A673 (cell line): ENCODE data around the gene ANKRD13B. TPM values are rescaled to one million over a fixed set of nuclear protein-coding genes. Genes with fewer than 3 reads are reported as not detected.
A peak's percentile ranks its signal among the peaks of the same experiment; 100 is the strongest.

Experiments used
- BruUV-seq: library from RNA; stranded (reverse); fragments of 400-500 nt; replicated peaks from 2 replicates; lab custom pipeline; 2021; lab: Mats Ljungman, UMichigan
- CTCF ChIA-PET: fragments of 300-600 bp; sonication (Branson Sonifier 250); formaldehyde crosslinking; loops from one replicate; lab custom pipeline; 2022; ENCODE audit warnings: antibody characterized with exemption; lab: Charles Lee
- POLR2A ChIA-PET: fragments of 300-600 bp; sonication (Branson Sonifier 250); formaldehyde crosslinking; loops from one replicate; lab custom pipeline; 2022; ENCODE audit warnings: antibody characterized with exemption; ENCODE audit not compliant: low non-redundant PET; lab: Charles Lee
- DNase-seq: peaks from one replicate; pipeline ENCODE4 v3.0.0-alpha.2; 2015; ENCODE audit warnings: low spot score
- H3K27ac ChIP-seq: fragments of 200-600 bp; sonication (generic); 2 replicates; pipeline ENCODE4 v1.5.1; 2016; ENCODE audit warnings: mixed run types, low read depth, mild to moderate bottlenecking, mixed read lengths, antibody characterized with exemption, low read length; ENCODE audit not compliant: poor library complexity, severe bottlenecking
- H3K27me3 ChIP-seq: fragments of 200-600 bp; sonication (generic); replicated peaks from 2 replicates; pipeline ENCODE4 v1.6.1; 2017; ENCODE audit warnings: mixed run types, low read depth, mild to moderate bottlenecking, mixed read lengths, antibody characterized with exemption, low read length; ENCODE audit not compliant: insufficient read depth, poor library complexity
- H3K36me3 ChIP-seq: fragments of 200-600 bp; sonication (generic); 2 replicates; pipeline ENCODE4 v1.6.1; 2016; ENCODE audit warnings: mixed run types, mild to moderate bottlenecking, mixed read lengths, antibody characterized with exemption, low read length; ENCODE audit not compliant: insufficient read depth, poor library complexity, severe bottlenecking
- H3K4me1 ChIP-seq: fragments of 200-600 bp; sonication (generic); 2 replicates; pipeline ENCODE4 v1.6.1; 2017; ENCODE audit warnings: mixed run types, mild to moderate bottlenecking, mixed read lengths, antibody characterized with exemption, low read length; ENCODE audit not compliant: insufficient read depth, poor library complexity, severe bottlenecking
- H3K4me3 ChIP-seq: fragments of 200-600 bp; sonication (generic); 2 replicates; pipeline ENCODE4 v1.5.1; 2016; ENCODE audit warnings: low read depth, mixed run types, mild to moderate bottlenecking, mixed read lengths, low read length; ENCODE audit not compliant: poor library complexity, severe bottlenecking
- H3K9me3 ChIP-seq: fragments of 200-600 bp; sonication (generic); 2 replicates; pipeline ENCODE4 v1.6.1; 2016; ENCODE audit warnings: mixed run types, low read depth, mild to moderate bottlenecking, mixed read lengths, antibody characterized with exemption, low read length; ENCODE audit not compliant: poor library complexity, severe bottlenecking
- CTCF ChIP-seq: fragments of 300-800, 200-600 bp; sonication (generic); conservative IDR thresholded peaks from 2 replicates; pipeline ENCODE4 v1.5.1; 2017; ENCODE audit warnings: low read depth, mild to moderate bottlenecking, antibody characterized with exemption, low read length, moderate library complexity, mixed read lengths
- EZH2 ChIP-seq: fragments of 200-600 bp; sonication (generic); IDR thresholded peaks from 2 replicates; pipeline ENCODE4 v1.6.1; 2017; ENCODE audit warnings: borderline replicate concordance, low read depth, mild to moderate bottlenecking, mixed read lengths, antibody characterized with exemption, low read length; ENCODE audit not compliant: poor library complexity, severe bottlenecking
- intact Hi-C: fragments of 100-400 bp; cut with micrococcal nuclease; formaldehyde crosslinking; loops from one replicate; pipeline ENCODE4 v1.10.0; 2022; ENCODE audit not compliant: unreplicated experiment
- total RNA-seq: library from RNA; stranded (reverse); gene quantifications from 2 replicates; pipeline ENCODE4 v1.2.3, GENCODE V29; 2021

Gene ANKRD13B
- total RNA-seq, 1 experiment from 2014 or later, result 81.5 TPM

- no TSS peak for BruUV-seq
- Histone ChIP-seq H3K27me3 (no peaks in the 10 kb centered on the region), H3K4me3 (no peak overlapping the region), H3K36me3 (peaks cover 16% of the 10 kb centered on the region), H3K4me1 (peaks cover 17% of the 10 kb centered on the region), H3K27ac (peak overlapping the region; percentile 32), H3K9me3 (no peaks in the 10 kb centered on the region)
- intact Hi-C loops, result no loop called here
- ChIA-PET CTCF (no interaction called here), POLR2A (no interaction called here)
- TF ChIP-seq CTCF, result no peak
- no peak for TF ChIP-seq EZH2
- no peak for DNase-seq
Observed at GRCh38 chr17:29652976-29653375, 60.0 kb downstream of the ANKRD13B start.

GRCh38 chr17:29653995-29654714 lies 61.2 kb downstream of the ANKRD13B start:
- H3K9me3 ChIP-seq, result no peaks in the 10 kb centered on the region
- H3K4me1 ChIP-seq, result peaks cover 17% of the 10 kb centered on the region
- peaks cover 16% of the 10 kb centered on the region for H3K36me3 ChIP-seq
- DNase-seq, result no peak
- intact Hi-C loops, result no loop called here
- no TSS peak for BruUV-seq
- ChIA-PET CTCF (no interaction called here), POLR2A (no interaction called here)
- peak overlapping the region; percentile 2 for H3K27ac ChIP-seq
- H3K4me3 ChIP-seq, result no peak overlapping the region
- H3K27me3 ChIP-seq, result no peaks in the 10 kb centered on the region
- no peak for TF ChIP-seq EZH2
- TF ChIP-seq CTCF, result no peak

GRCh38 chr17:29655323-29655722 lies 62.4 kb downstream of the ANKRD13B start:
- DNase-seq, result no peak
- Histone ChIP-seq H3K4me1 (peaks cover 14% of the 10 kb centered on the region), H3K36me3 (peaks cover 11% of the 10 kb centered on the region), H3K9me3 (no peaks in the 10 kb centered on the region), H3K27me3 (no peaks in the 10 kb centered on the region), H3K27ac (no peak overlapping the region), H3K4me3 (no peak overlapping the region)
- intact Hi-C loops, result no loop called here
- BruUV-seq, result no TSS peak
- POLR2A ChIA-PET, result no interaction called here
- TF ChIP-seq CTCF (no peak), EZH2 (no peak)
- CTCF ChIA-PET, result no interaction called here
